ENCODE data around the gene PDZD11.

PDZD11 gene

GRCh38 chrX:70289793-70290770 lies at the start of gene PDZD11, which contains the start of gene KIF4A:
TSS of gene PDZD11 (minus strand) at chrX:70289927. CDS start at chrX:70289341, 586 bp downstream.
TSS of gene KIF4A (plus strand) at chrX:70290104. CDS start at chrX:70290459, 355 bp downstream.
- H3K4me3 ChIP-seq (ENCODE audit: low read depth, low read length), result peak within 1 kb of the TSS; percentile 70
- POLR2A ChIA-PET, result interaction anchor here (0.6 to 1.5 kb wide), 13 partner anchors 10 to 174 kb away, joined by 3 to 9 read pairs (median 4); partner anchors contain the start of gene IGBP1
- H3K27ac ChIP-seq (ENCODE audit: extremely low read depth, low read depth, low read length), result peak within 1 kb of the TSS; percentile 55
- H3K4me1 ChIP-seq (ENCODE audit: control insufficient read depth, insufficient read depth, low read length), result peaks cover 7% of the 10 kb centered on the region; the same call in 1 of the 2 replicates
- H3K36me3 ChIP-seq (ENCODE audit: control insufficient read depth in 2 of 2, insufficient read depth in 1 of 2, low read length in 2 of 2), result peaks cover 15 to 56% of the 10 kb centered on the region in 2 experiments
- CTCF ChIA-PET, result interaction anchor here (0.5 to 1.6 kb wide), 5 partner anchors 8 to 810 kb away, joined by 3 to 7 read pairs (median 3); partner anchors contain the start of genes IGBP1 and RAB41
- H3K9me3 ChIP-seq (ENCODE audit: control insufficient read depth, insufficient read depth, low read depth, low read length), result no peaks in the 10 kb centered on the region; the same call in 1 of the 2 replicates
- no peak for TF ChIP-seq ZNF707 (tag by site-specific recombination; IDR thresholded peaks at IDR 0.05)
- no peak for TF ChIP-seq ZNF155 (tag by site-specific recombination; IDR thresholded peaks at IDR 0.05)
- no peak for TF ChIP-seq ZNF426 (tag by site-specific recombination; IDR thresholded peaks at IDR 0.05)
- peak; percentile 95 for TF ChIP-seq ZBTB11 (tag by site-specific recombination; conservative IDR thresholded peaks at IDR 0.05; ENCODE audit: low read depth)
- no peak for TF ChIP-seq PRDM2 (tag by site-specific recombination; IDR thresholded peaks at IDR 0.05; ENCODE audit: borderline replicate concordance)
- TF ChIP-seq KLF1 (tag by site-specific recombination; IDR thresholded peaks at IDR 0.05), result 0 out of 2 replicates have a peak, but pooled peaks have one; percentile 18
- TF ChIP-seq ZNF239 (tag by site-specific recombination; IDR thresholded peaks at IDR 0.05), result no peak
- TF ChIP-seq ZNF626 (tag by site-specific recombination; IDR thresholded peaks at IDR 0.05), result no peak
- peak; percentile 94 for TF ChIP-seq SP2 (tag by site-specific recombination; IDR thresholded peaks at IDR 0.05)
- no peak for TF ChIP-seq HOXA7 (CRISPR knock-in tag; IDR thresholded peaks at IDR 0.05; ENCODE audit: borderline replicate concordance)
- TF ChIP-seq RBAK (tag by site-specific recombination; IDR thresholded peaks at IDR 0.05), result no peak
- 0 out of 2 replicates have a peak, but pooled peaks have one; percentile 15 for TF ChIP-seq KLF17 (tag by site-specific recombination; IDR thresholded peaks at IDR 0.05)
- no peak for TF ChIP-seq ZNF473 (tag by site-specific recombination; IDR thresholded peaks at IDR 0.05)
- no peak for TF ChIP-seq ZFP37 (tag by site-specific recombination; IDR thresholded peaks at IDR 0.05)
- TF ChIP-seq ZEB2 (tag by site-specific recombination; IDR thresholded peaks at IDR 0.05), result no peak
- no peak for TF ChIP-seq BCL11B (tag by site-specific recombination; IDR thresholded peaks at IDR 0.05; ENCODE audit: low read depth)
- TF ChIP-seq ZNF404 (tag by site-specific recombination; IDR thresholded peaks at IDR 0.05), result no peak
- TF ChIP-seq HOXC10 (CRISPR knock-in tag; IDR thresholded peaks at IDR 0.05), result no peak
- TF ChIP-seq ZNF132 (tag by site-specific recombination; IDR thresholded peaks at IDR 0.05; ENCODE audit: borderline replicate concordance), result no peak
- 0 out of 2 replicates have a peak, but pooled peaks have one; percentile 12 for TF ChIP-seq GLIS1 (tag by site-specific recombination; IDR thresholded peaks at IDR 0.05)
- TF ChIP-seq ZSCAN5A (tag by site-specific recombination; IDR thresholded peaks at IDR 0.05), result no peak
- no peak for TF ChIP-seq ZNF555 (tag by site-specific recombination; conservative IDR thresholded peaks at IDR 0.05)
- peak; percentile 87 for TF ChIP-seq ZBTB26 (tag by site-specific recombination; optimal IDR thresholded peaks at IDR 0.05)
